HepG2 (cell line): ENCODE data around the gene BRAT1. TPM values are rescaled to one million over a fixed set of nuclear protein-coding genes. Genes with fewer than 3 reads are reported as not detected.

ENCODE experiments used
- EED ChIP-seq: sonication (generic); formaldehyde crosslinking; IDR thresholded peaks from 2 replicates; pipeline ENCODE4 v1.5.0; 2020; ENCODE audit warnings: mild to moderate bottlenecking, missing genetic modification reagents
- FOSL1 ChIP-seq: sonication (generic); formaldehyde crosslinking; IDR thresholded peaks from 2 replicates; pipeline ENCODE4 v1.9.0; 2021; ENCODE audit warnings: missing genetic modification reagents, borderline replicate concordance
- FOXA1 ChIP-seq, 2 experiments: fragments of 450-650 bp in 1 of 2; sonication (generic) in 1 of 2; formaldehyde crosslinking in 1 of 2; IDR thresholded peaks; 2 replicates each; pipeline versions ENCODE4 v1.4.0 to v1.6.1; 2016 to 2020; ENCODE audit warnings: missing genetic modification reagents in 1 of 2
- FOXK2 ChIP-seq: fragments of 450-650 bp; IDR thresholded peaks from 2 replicates; pipeline ENCODE4 v1.6.1; 2016
- GABPB1 ChIP-seq: IDR thresholded peaks from 2 replicates; pipeline ENCODE4 v1.6.1; 2016; ENCODE audit warnings: mild to moderate bottlenecking, missing genetic modification reagents, moderate library complexity, missing compliant biosample characterization
- GZF1 ChIP-seq: sonication (generic); formaldehyde crosslinking; IDR thresholded peaks from 2 replicates; pipeline ENCODE4 v1.5.1; 2020; ENCODE audit warnings: mild to moderate bottlenecking, missing genetic modification reagents
- HOXD1 ChIP-seq: sonication (generic); formaldehyde crosslinking; IDR thresholded peaks from 2 replicates; pipeline ENCODE4 v1.5.0; 2020; ENCODE audit warnings: missing genetic modification reagents
- KDM5B ChIP-seq: sonication (generic); formaldehyde crosslinking; IDR thresholded peaks from 2 replicates; pipeline ENCODE4 v1.4.0; 2020; ENCODE audit warnings: missing genetic modification reagents, mild to moderate bottlenecking, borderline replicate concordance
- MEIS2 ChIP-seq: sonication (generic); formaldehyde crosslinking; IDR thresholded peaks from 2 replicates; pipeline ENCODE4 v1.9.0; 2021; ENCODE audit warnings: mild to moderate bottlenecking, missing genetic modification reagents
- PBX2 ChIP-seq: IDR thresholded peaks from 2 replicates; pipeline ENCODE4 v1.6.1; 2016; ENCODE audit warnings: control low read depth
- POGZ ChIP-seq: sonication (generic); formaldehyde crosslinking; IDR thresholded peaks from 2 replicates; pipeline ENCODE4 v1.4.0; 2020; ENCODE audit warnings: mild to moderate bottlenecking, missing genetic modification reagents
- RCOR2 ChIP-seq: IDR thresholded peaks from 2 replicates; pipeline ENCODE4 v1.6.1; 2016; ENCODE audit warnings: missing biosample characterization, missing genetic modification reagents
- REL ChIP-seq: sonication (generic); formaldehyde crosslinking; conservative IDR thresholded peaks from 2 replicates; pipeline ENCODE4 v1.8.0; 2022; ENCODE audit warnings: mild to moderate bottlenecking, missing genetic modification reagents, moderate library complexity
- RXRB ChIP-seq: IDR thresholded peaks from 2 replicates; pipeline ENCODE4 v1.6.1; 2016; ENCODE audit warnings: borderline replicate concordance, missing genetic modification reagents, missing compliant biosample characterization
- SYNCRIP ChIP-seq: fragments of 200-400 bp; formaldehyde crosslinking; IDR thresholded peaks from 2 replicates; pipeline ENCODE4 v1.6.1; 2018; ENCODE audit warnings: mild to moderate bottlenecking, low read depth, low read length; ENCODE audit not compliant: insufficient read depth
- TARDBP ChIP-seq: sonication (generic); formaldehyde crosslinking; IDR thresholded peaks from 2 replicates; pipeline ENCODE4 v1.8.0; 2022; ENCODE audit warnings: mild to moderate bottlenecking, missing genetic modification reagents
- TEAD2 ChIP-seq: sonication (generic); formaldehyde crosslinking; IDR thresholded peaks from 2 replicates; pipeline ENCODE4 v1.9.0; 2021; ENCODE audit warnings: missing genetic modification reagents
- TERF1 ChIP-seq: sonication (generic); formaldehyde crosslinking; IDR thresholded peaks from 2 replicates; pipeline ENCODE4 v1.8.0; 2022; ENCODE audit warnings: mild to moderate bottlenecking, missing genetic modification reagents, moderate library complexity
- ZFP91 ChIP-seq: sonication (generic); formaldehyde crosslinking; IDR thresholded peaks from 2 replicates; pipeline ENCODE4 v1.9.0; 2022; ENCODE audit warnings: missing genetic modification reagents, mild to moderate bottlenecking, borderline replicate concordance
- ZKSCAN5 ChIP-seq: sonication (generic); formaldehyde crosslinking; IDR thresholded peaks from 2 replicates; pipeline ENCODE4 v1.5.1; 2020; ENCODE audit warnings: mild to moderate bottlenecking, missing genetic modification reagents
- ZNF10 ChIP-seq: sonication (generic); formaldehyde crosslinking; IDR thresholded peaks from 2 replicates; pipeline ENCODE4 v1.4.0; 2020; ENCODE audit warnings: mild to moderate bottlenecking, low read depth, missing genetic modification reagents, borderline replicate concordance
- ZNF101 ChIP-seq: sonication (generic); formaldehyde crosslinking; IDR thresholded peaks from 2 replicates; pipeline ENCODE4 v1.4.0; 2020; ENCODE audit warnings: mild to moderate bottlenecking, low read depth, missing genetic modification reagents, borderline replicate concordance
- ZNF225 ChIP-seq: sonication (generic); formaldehyde crosslinking; IDR thresholded peaks from 2 replicates; pipeline ENCODE4 v1.4.0; 2020; ENCODE audit warnings: mild to moderate bottlenecking, missing genetic modification reagents
- ZNF580 ChIP-seq: IDR thresholded peaks from 2 replicates; pipeline ENCODE4 v1.6.1; 2016; ENCODE audit warnings: low read depth, borderline replicate concordance
- ZNF883 ChIP-seq: sonication (generic); formaldehyde crosslinking; IDR thresholded peaks from 2 replicates; pipeline ENCODE4 v1.5.1; 2020; ENCODE audit warnings: mild to moderate bottlenecking, missing genetic modification reagents; ENCODE audit errors: not compliant biosample characterization
- polyA plus RNA-seq, 8 experiments: library from polyadenylated mRNA; depleted of rRNA in 3 of 8; stranded (reverse) in 7 of 8; unstranded in 1 of 8; fragments of >200 nt; fragmentation: Illumina TruSeq in 4 of 8; extraction: Trizol in 4 of 8; gene quantifications; 2 replicates each; pipeline versions ENCODE4 v1.2.1 to v1.2.3, GENCODE V29; 2011 to 2016; ENCODE audit warnings: low read depth in 4 of 8, missing spikeins in 1 of 8, mixed read lengths in 1 of 8; ENCODE audit not compliant: insufficient read depth in 1 of 8
- total RNA-seq, 5 experiments: library from RNA; depleted of rRNA; stranded (reverse); fragments of >200 nt; fragmentation: Illumina TruSeq; extraction: Trizol; gene quantifications; 2 replicates each; pipeline ENCODE4 v1.2.3, GENCODE V29; 2016; ENCODE audit warnings: low read depth in 1 of 5

The BRAT1 gene
- total and polyA plus RNA-seq, 2 of the 13 experiments (the other 11 are each of a cell fraction or from before 2014, with no cell fraction given): 10.2 to 20.3 TPM

- TF ChIP-seq ZKSCAN5 (CRISPR knock-in tag) (no peak), ZNF883 (CRISPR knock-in tag) (no peak), RXRB (peak; percentile 22; the same call in 1 of the 2 replicates), REL (CRISPR knock-in tag) (no peak), FOXA1 (IDR thresholded peaks at IDR 0.05) (no peak), FOXA1 (CRISPR knock-in tag; IDR thresholded peaks at IDR 0.05) (peak; percentile 76), TERF1 (CRISPR knock-in tag) (no peak), ZNF225 (CRISPR knock-in tag) (peak; percentile 67; the same call in 1 of the 2 replicates), MEIS2 (CRISPR knock-in tag) (0 out of 2 replicates have a peak, but pooled peaks have one; percentile 29), FOXK2 (no peak), KDM5B (CRISPR knock-in tag) (0 out of 2 replicates have a peak, but pooled peaks have one; percentile 17), PBX2 (CRISPR knock-in tag) (no peak), RCOR2 (no peak), POGZ (CRISPR knock-in tag) (no peak; the same call in 1 of the 2 replicates), EED (CRISPR knock-in tag) (peak; percentile 64; the same call in 1 of the 2 replicates), ZNF580 (CRISPR knock-in tag) (no peak), ZFP91 (no peak), SYNCRIP (no peak), ZNF101 (no peak), TARDBP (CRISPR knock-in tag) (no peak), GZF1 (CRISPR knock-in tag) (no peak), ZNF10 (CRISPR knock-in tag) (no peak), GABPB1 (CRISPR knock-in tag) (peak; percentile 38; the same call in 1 of the 2 replicates), FOSL1 (0 out of 2 replicates have a peak, but pooled peaks have one; percentile 30), HOXD1 (CRISPR knock-in tag) (no peak), TEAD2 (no peak)
Measured at GRCh38 chr7:2523941-2524807, 31.1 kb downstream of the BRAT1 start (continued).
